ENCODE measurements around the gene KHNYN.

KHNYN gene

DNA sequence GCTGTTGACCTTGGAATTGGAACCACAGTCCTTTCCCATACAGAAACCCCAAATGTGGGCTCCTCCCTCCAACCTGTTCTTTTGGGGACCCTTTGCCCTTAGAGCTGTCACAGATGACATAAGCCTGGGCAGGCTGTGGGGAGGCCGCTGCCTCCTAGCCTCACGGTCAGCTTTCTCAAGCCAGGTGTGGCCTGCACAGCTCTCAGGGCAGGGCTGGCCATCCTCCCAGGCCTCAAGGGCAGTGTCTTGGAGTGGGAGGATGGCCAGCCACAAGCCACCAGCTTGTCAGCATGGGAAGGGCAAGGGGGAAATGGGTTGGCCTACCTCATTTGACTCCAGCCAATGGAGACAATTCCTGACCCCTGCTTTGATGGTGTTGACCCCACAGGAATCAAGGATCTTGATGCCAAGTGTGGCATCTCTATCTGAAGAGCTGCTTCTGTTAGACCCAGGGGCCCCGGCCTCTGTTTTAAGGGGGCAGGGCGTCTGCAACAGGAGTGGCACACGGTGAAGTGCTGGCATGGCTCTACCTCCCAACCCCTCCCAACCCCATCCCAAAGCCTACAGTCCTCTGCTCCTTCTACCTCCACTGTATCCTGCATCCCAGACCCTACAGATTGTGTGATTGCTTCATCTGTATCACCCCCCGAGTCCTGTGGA, 11.8 kb upstream of the KHNYN start:
- Histone ChIP-seq H3K4me3 (ENCODE audit: low read depth, low read length) (no peak overlapping the region), H3K36me3 (ENCODE audit: control insufficient read depth in 2 of 2, insufficient read depth in 1 of 2, low read length in 2 of 2) (peaks cover 0 to 31% of the 10 kb centered on the region in 2 experiments; a peak in 1 of 3 replicates), H3K27ac (ENCODE audit: extremely low read depth, low read depth, low read length) (no peak overlapping the region), H3K9me3 (ENCODE audit: control insufficient read depth, insufficient read depth, low read depth, low read length) (no peaks in the 10 kb centered on the region), H3K4me1 (ENCODE audit: control insufficient read depth, insufficient read depth, low read length) (no peaks in the 10 kb centered on the region)
- ChIA-PET POLR2A (no interaction called here), CTCF (interaction anchor here (0.8 to 2.7 kb wide), 4 partner anchors 9 to 52 kb away, joined by 3 to 14 read pairs (median 4); no protein-coding TSS in a partner anchor)
- TF ChIP-seq ZNF391 (tag by site-specific recombination; IDR thresholded peaks at IDR 0.05; ENCODE audit: borderline replicate concordance, low read depth) (no peak), ZNF214 (tag by site-specific recombination; IDR thresholded peaks at IDR 0.05; ENCODE audit: borderline replicate concordance) (no peak), OSR2 (tag by site-specific recombination; IDR thresholded peaks at IDR 0.05) (no peak), PATZ1 (tag by site-specific recombination; IDR thresholded peaks at IDR 0.05) (no peak), ZNF24 (tag by site-specific recombination; IDR thresholded peaks at IDR 0.05) (no peak), ZNF518A (tag by site-specific recombination; conservative IDR thresholded peaks at IDR 0.05; ENCODE audit: low read depth) (no peak), SP2 (tag by site-specific recombination; IDR thresholded peaks at IDR 0.05) (no peak), REPIN1 (tag by site-specific recombination; IDR thresholded peaks at IDR 0.05; ENCODE audit: low read depth) (no peak), ZNF335 (tag by site-specific recombination; conservative IDR thresholded peaks at IDR 0.05) (no peak), ZBTB20 (tag by site-specific recombination; IDR thresholded peaks at IDR 0.05) (no peak), GLI2 (tag by site-specific recombination; IDR thresholded peaks at IDR 0.05; ENCODE audit: borderline replicate concordance, low read depth) (no peak), ZNF560 (tag by site-specific recombination; IDR thresholded peaks at IDR 0.05; ENCODE audit: borderline replicate concordance) (no peak), ZNF580 (tag by site-specific recombination; IDR thresholded peaks at IDR 0.05) (no peak), BCL11A (tag by site-specific recombination; IDR thresholded peaks at IDR 0.05; ENCODE audit: low read depth) (no peak), PBX3 (CRISPR knock-in tag; IDR thresholded peaks at IDR 0.05) (no peak), ZNF596 (tag by site-specific recombination; IDR thresholded peaks at IDR 0.05) (no peak)
- TF ChIP-seq, protein P1, sequence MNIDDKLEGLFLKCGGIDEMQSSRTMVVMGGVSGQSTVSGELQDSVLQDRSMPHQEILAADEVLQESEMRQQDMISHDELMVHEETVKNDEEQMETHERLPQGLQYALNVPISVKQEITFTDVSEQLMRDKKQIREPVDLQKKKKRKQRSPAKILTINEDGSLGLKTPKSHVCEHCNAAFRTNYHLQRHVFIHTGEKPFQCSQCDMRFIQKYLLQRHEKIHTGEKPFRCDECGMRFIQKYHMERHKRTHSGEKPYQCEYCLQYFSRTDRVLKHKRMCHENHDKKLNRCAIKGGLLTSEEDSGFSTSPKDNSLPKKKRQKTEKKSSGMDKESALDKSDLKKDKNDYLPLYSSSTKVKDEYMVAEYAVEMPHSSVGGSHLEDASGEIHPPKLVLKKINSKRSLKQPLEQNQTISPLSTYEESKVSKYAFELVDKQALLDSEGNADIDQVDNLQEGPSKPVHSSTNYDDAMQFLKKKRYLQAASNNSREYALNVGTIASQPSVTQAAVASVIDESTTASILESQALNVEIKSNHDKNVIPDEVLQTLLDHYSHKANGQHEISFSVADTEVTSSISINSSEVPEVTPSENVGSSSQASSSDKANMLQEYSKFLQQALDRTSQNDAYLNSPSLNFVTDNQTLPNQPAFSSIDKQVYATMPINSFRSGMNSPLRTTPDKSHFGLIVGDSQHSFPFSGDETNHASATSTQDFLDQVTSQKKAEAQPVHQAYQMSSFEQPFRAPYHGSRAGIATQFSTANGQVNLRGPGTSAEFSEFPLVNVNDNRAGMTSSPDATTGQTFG (tag by site-specific recombination; IDR thresholded peaks at IDR 0.05; ENCODE audit: borderline replicate concordance), result no peak
- TF ChIP-seq, protein P2, sequence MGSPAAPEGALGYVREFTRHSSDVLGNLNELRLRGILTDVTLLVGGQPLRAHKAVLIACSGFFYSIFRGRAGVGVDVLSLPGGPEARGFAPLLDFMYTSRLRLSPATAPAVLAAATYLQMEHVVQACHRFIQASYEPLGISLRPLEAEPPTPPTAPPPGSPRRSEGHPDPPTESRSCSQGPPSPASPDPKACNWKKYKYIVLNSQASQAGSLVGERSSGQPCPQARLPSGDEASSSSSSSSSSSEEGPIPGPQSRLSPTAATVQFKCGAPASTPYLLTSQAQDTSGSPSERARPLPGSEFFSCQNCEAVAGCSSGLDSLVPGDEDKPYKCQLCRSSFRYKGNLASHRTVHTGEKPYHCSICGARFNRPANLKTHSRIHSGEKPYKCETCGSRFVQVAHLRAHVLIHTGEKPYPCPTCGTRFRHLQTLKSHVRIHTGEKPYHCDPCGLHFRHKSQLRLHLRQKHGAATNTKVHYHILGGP (tag by site-specific recombination; IDR thresholded peaks at IDR 0.05), result no peak

Data from HEK293 (cell line).